Left lung (tissue), 10 donors: ENCODE measurements around the gene DIP2A. TPM values are rescaled to one million over a fixed set of nuclear protein-coding genes. Genes with fewer than 3 reads are reported as not detected.

Experiments
- ATAC-seq: fragments of 200-7000 bp; cut with Tn5 transposase; one replicate; pipeline ENCODE4 v1.9.1; 2020; ENCODE audit warnings: moderate library complexity
- DNase-seq, 4 donors: peaks; one replicate each; pipeline ENCODE4 v3.0.0-alpha.2; 2013 to 2020
- H3K27ac ChIP-seq, 2 donors: fragments of 200-600 bp; sonication (generic) in 1 of 2; one replicate each; pipeline versions ENCODE4 v1.5.0 to v1.8.0; 2020 to 2021
- H3K27me3 ChIP-seq, 2 donors: fragments of 200-600 bp; sonication (generic) in 1 of 2; one replicate each; pipeline versions ENCODE4 v1.5.0 to v1.8.0; 2020 to 2021
- H3K36me3 ChIP-seq, 2 donors: fragments of 200-600 bp; sonication (generic) in 1 of 2; one replicate each; pipeline versions ENCODE4 v1.5.0 to v1.8.0; 2020 to 2021
- H3K4me1 ChIP-seq, 2 donors: fragments of 200-600 bp; one replicate each; pipeline ENCODE4 v1.8.0; 2021
- H3K4me3 ChIP-seq, 2 donors: fragments of 200-600 bp; sonication (generic) in 1 of 2; one replicate each; pipeline versions ENCODE4 v1.5.0 to v1.8.0; 2020 to 2021; ENCODE audit warnings: mild to moderate bottlenecking in 1 of 2
- H3K9me3 ChIP-seq, 2 donors: fragments of 200-600 bp; sonication (generic) in 1 of 2; one replicate each; pipeline versions ENCODE4 v1.5.0 to v1.8.0; 2020 to 2021
- intact Hi-C, 2 donors: fragments of 100-400 bp; cut with DNase I; formaldehyde crosslinking; loops; one replicate each; pipeline versions ENCODE4 v1.11.2 to v1.14.2; 2022
- polyA plus RNA-seq, 6 donors: library from polyadenylated mRNA; unstranded; fragments of 120-200 nt; gene quantifications; one replicate each; pipeline ENCODE4 v1.2.1, GENCODE V29; 2013; ENCODE audit not compliant: insufficient read length in 6 of 6
- total RNA-seq, 2 donors: library from RNA; stranded (reverse); fragmentation: NEBNext Ultra II Directional; extraction: Animal tissue kit (Norgen Biotek cat#: 25700); gene quantifications; one replicate each; pipeline ENCODE4 v1.2.1, GENCODE V29; 2021
- TF ChIP-seq, protein P1 (sequence below), 2 donors: fragments of 200-600 bp; sonication (generic) in 1 of 2; IDR thresholded peaks; one replicate each; pipeline versions ENCODE4 v1.5.0 to v1.8.0; 2021; ENCODE audit warnings: antibody characterized with exemption in 2 of 2
- donor health status: DM: no; HTN: yes; CAD: no.
- donor health status: DM: no; HTN: no; CAD: no.

DIP2A gene
- total and polyA plus RNA-seq, 8 donors, result 31.5 to 75.3 (median 62.6) TPM

DNA sequence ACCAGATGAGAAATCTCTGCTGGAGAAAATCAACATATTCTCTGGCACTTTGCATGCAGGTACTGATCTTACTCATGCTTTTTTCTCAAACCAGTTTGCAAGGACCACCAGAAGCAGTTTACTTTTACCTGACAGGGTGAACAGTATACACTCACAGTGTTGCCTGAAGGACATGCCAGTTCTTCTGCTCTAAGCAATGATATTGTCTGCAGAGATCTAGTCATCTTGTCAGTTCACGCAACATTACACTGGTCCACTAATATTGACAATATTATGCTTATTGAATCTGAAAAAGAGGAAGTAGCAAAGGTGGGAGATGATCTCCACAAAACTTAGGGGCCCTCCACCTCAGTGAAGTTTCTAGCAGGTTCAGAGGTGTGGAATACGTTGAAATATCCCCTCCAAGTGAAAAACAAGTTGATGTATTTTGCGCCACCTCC, 150.0 kb downstream of the DIP2A start:
- Histone ChIP-seq H3K4me1 (peaks cover 0 to 22% of the 10 kb centered on the region in 2 donors), H3K9me3 (peaks cover 0 to 5% of the 10 kb centered on the region in 2 donors), H3K36me3 (no peaks in the 10 kb centered on the region), H3K27me3 (no peaks in the 10 kb centered on the region), H3K4me3 (no peak overlapping the region), H3K27ac (no peak overlapping the region)
- no peak for ATAC-seq
- intact Hi-C loops, result no loop called here
- TF ChIP-seq, protein P1, sequence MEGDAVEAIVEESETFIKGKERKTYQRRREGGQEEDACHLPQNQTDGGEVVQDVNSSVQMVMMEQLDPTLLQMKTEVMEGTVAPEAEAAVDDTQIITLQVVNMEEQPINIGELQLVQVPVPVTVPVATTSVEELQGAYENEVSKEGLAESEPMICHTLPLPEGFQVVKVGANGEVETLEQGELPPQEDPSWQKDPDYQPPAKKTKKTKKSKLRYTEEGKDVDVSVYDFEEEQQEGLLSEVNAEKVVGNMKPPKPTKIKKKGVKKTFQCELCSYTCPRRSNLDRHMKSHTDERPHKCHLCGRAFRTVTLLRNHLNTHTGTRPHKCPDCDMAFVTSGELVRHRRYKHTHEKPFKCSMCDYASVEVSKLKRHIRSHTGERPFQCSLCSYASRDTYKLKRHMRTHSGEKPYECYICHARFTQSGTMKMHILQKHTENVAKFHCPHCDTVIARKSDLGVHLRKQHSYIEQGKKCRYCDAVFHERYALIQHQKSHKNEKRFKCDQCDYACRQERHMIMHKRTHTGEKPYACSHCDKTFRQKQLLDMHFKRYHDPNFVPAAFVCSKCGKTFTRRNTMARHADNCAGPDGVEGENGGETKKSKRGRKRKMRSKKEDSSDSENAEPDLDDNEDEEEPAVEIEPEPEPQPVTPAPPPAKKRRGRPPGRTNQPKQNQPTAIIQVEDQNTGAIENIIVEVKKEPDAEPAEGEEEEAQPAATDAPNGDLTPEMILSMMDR (IDR thresholded peaks at IDR 0.05), result no peak
- no peak for DNase-seq

DNA sequence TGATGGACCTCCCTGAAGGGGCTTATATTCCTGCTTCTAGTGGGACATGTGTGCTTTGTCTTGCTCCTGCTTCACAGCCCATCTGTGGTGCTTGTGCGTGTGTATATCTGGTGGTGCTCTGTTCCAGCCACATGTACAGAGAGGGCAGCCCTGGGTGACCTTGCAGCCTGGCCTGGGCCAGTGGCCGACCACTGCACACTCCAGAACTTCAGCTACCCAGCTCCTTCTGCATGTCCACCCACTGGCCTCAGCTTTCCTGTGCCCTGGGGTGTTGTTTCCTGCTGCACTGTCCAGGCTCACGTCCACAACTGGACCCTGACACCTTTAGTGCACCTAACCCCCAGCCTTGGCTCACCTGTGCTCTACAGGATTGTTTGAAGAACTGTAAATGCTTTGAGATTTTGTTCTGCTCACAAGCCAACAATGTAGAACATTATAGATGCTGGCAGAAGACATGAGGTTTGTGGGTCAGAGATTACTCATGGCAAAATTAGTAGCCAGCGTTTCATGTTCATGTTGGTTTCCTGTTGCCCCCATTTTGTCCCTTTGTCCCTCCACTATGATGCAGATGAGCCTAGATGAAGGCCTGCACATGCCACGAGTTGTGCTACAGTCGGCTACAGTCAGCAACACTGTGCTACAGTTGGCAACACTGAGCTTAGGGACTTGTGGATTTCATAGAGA, 151.5 kb downstream of the DIP2A start:
- Histone ChIP-seq H3K27me3 (no peaks in the 10 kb centered on the region), H3K9me3 (peaks cover 0 to 5% of the 10 kb centered on the region in 2 donors), H3K36me3 (no peaks in the 10 kb centered on the region), H3K27ac (no peak overlapping the region), H3K4me3 (no peak overlapping the region), H3K4me1 (peaks cover 0 to 15% of the 10 kb centered on the region in 2 donors)
- TF ChIP-seq, protein P1 (IDR thresholded peaks at IDR 0.05), result no peak
- intact Hi-C loops, result no loop called here
- ATAC-seq, result no peak
- DNase-seq, result no peak

DNA sequence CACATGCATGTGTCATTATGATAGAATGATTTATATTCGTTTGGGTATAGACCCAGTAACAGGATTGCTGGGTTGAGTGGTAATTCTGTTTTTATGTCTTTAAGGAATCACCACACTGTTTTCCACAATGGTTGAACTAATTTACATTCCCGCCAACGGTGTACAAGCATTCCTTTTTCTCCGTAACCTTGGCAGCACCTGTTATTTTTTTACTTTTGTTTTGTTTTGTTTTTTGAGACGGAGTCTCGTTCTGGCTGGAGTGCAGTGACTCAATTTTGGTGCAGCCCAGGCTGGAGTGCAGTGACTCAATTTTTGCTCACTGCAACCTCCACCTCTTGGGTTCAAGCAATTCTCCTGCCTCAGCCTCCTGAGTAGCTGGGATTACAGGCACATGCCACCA, 154.7 kb downstream of the DIP2A start:
- no peaks in the 10 kb centered on the region for H3K36me3 ChIP-seq
- intact Hi-C loops, result no loop called here
- no peaks in the 10 kb centered on the region for H3K4me1 ChIP-seq
- H3K27ac ChIP-seq, result no peak overlapping the region
- peaks cover 0 to 5% of the 10 kb centered on the region in 2 donors for H3K9me3 ChIP-seq
- DNase-seq, result no peak
- ATAC-seq, result no peak
- H3K27me3 ChIP-seq, result no peaks in the 10 kb centered on the region
- no peak overlapping the region for H3K4me3 ChIP-seq
- TF ChIP-seq, protein P1 (IDR thresholded peaks at IDR 0.05), result no peak

DNA sequence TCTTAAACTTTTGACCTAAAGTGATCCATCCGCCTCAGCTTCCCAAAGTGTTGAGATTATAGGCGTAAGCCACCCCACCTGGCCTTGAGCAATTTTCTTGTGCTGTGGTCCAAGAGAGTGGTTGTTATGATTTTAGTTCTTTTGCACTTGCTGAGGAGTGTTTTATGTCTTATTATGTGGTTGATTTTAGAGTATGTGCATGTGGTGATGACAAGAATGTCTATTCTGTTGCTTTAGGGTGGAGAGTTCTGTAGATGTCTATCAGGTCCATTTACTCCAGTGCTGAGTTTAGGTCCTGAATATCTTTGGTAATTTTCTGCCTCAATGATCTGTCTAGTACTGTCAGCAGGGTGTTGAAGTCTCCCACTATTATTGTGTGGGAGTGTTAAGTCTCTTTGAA, 157.4 kb downstream of the DIP2A start:
- Histone ChIP-seq H3K36me3 (no peaks in the 10 kb centered on the region), H3K27me3 (no peaks in the 10 kb centered on the region), H3K9me3 (peaks cover 0 to under 1% of the 10 kb centered on the region in 2 donors), H3K4me3 (no peak overlapping the region), H3K4me1 (no peaks in the 10 kb centered on the region), H3K27ac (no peak overlapping the region)
- intact Hi-C loops, result no loop called here
- TF ChIP-seq, protein P1 (IDR thresholded peaks at IDR 0.05), result no peak
- ATAC-seq (no peak), DNase-seq (no peak)

DNA sequence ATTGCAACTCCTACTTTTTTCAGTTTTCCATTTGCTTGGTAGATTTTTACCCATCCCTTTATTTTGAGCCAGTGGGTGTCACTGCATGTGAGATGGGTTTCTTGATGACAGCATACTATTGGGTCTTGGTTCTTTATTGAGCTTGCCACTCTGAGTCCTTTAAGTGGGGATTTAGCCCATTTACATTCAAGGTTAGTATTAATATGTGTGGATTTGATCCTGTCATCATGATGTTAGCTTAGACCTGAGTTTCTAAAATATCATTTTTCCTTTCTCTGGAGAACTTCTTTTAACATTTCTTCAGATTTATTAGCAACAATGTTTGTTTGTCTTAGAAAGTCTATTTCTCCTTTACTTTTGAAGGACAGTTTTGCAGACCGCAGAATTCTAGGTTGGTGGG, 158.0 kb downstream of the DIP2A start:
- no peak overlapping the region for H3K4me3 ChIP-seq
- H3K27ac ChIP-seq, result no peak overlapping the region
- TF ChIP-seq, protein P1 (IDR thresholded peaks at IDR 0.05), result no peak
- H3K4me1 ChIP-seq, result peaks cover 0 to 6% of the 10 kb centered on the region in 2 donors
- DNase-seq (no peak), ATAC-seq (no peak)
- H3K27me3 ChIP-seq, result no peaks in the 10 kb centered on the region
- intact Hi-C loops, result no loop called here
- H3K9me3 ChIP-seq, result no peaks in the 10 kb centered on the region
- H3K36me3 ChIP-seq, result no peaks in the 10 kb centered on the region
